ENCODE results near the gene TNFAIP8L1.

TNFAIP8L1 gene

DNA sequence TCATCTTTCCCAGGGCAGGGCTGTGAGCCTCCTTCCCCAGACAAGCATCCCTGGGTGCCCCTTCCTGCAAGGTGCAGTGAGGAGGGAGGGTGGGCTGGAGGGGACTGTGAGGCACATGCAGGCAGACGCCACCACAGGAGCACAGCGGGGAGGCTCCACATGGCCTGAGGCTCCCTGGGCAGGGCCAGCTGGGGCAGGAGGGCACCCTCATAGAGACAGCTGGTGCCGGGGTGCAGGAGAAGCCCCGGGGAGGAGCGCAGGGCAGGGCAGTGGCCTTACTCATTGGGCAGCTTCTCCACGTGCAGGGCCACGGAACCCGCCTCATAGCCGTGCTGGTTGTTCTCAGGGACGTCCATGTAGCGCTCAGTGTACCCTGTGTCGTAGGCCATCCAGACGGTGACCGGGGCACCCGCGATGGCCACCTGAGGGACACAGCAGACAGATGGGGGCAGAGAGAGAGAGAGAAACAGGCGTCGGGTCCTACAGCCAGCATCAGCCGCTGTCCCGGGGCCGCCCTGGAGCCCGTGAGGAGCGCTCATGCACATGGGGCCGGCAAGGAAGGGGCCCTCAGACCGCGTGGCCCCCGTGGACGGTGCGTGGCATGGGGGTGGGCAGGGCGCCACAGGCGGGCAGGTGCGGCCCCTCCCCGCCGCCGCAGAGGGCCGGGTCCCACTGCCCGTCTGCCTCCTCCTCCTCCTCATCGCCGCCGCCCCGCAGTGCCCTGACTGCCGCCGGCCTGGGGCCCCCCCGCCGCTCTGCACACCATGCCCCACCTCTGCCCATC, 43.3 kb downstream of the TNFAIP8L1 start:
- no peak for DNase-seq

GRCh38 chr19:4684312-4685095, 45.2 kb downstream of the TNFAIP8L1 start:
- no peak for DNase-seq

DNA sequence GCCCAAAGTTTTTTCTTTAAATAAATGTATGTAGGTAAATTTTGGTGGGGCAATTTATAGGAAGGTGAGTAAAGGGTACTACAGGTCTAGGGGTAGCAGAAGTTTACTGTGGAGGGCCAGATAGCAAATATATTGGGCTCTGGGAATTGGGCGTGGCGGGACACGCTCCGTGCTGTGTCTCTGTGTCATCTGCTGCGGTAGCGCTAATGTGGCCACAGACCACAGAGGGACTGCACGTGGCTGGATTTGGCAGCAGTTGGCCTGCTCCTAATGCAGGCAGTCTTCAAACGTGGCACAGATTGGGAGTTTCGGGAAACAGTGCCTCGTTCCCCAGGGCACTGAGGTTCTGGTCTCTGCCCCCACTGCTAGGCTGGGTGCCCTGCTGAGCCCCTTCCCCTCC, 47.4 kb downstream of the TNFAIP8L1 start:
- DNase-seq: no peak

GRCh38 chr19:4687396-4687795, 48.1 kb downstream of the TNFAIP8L1 start:
- no peak for DNase-seq

DNA sequence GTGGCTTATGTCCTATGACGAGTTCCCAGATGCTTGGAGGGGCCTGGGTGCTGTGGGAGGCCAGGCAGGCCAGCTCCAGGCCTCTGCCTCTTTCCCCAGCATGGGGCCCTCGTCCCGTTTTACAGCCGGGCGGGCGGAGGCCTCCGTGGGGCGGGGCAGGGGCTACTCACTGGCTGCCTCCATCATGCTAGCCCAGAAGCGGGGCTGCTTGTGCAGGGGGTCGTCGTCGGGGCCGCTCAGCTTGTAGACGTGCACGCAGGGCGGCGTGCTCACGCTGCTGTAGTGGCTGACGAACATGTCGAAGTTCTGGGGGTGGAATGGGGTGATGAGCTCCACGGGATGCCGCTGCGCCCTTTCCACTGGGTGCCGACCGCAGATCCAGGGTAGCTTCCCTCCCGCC, 49.3 kb downstream of the TNFAIP8L1 start:
- DNase-seq: no peak

DNA sequence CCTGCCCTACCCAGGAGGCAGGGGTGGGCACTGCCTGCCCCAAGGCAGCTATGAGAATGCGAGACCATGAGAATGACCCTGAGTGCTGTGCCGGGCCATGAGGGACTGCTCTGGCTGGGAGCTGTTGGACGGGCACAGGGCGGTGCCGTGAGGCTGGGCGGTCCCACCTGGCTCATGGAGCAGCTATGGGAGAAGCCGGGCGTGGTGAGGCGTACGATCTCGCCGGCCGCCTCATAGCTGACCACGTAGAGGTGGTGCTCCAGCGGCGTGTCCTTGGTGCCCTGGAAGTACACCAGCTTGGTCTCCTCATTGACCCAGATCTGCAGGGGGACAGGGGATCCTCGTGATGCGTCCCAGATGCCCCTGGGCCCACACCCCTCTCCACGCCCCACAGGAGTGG, 50.1 kb downstream of the TNFAIP8L1 start:
- no peak for DNase-seq

DNA sequence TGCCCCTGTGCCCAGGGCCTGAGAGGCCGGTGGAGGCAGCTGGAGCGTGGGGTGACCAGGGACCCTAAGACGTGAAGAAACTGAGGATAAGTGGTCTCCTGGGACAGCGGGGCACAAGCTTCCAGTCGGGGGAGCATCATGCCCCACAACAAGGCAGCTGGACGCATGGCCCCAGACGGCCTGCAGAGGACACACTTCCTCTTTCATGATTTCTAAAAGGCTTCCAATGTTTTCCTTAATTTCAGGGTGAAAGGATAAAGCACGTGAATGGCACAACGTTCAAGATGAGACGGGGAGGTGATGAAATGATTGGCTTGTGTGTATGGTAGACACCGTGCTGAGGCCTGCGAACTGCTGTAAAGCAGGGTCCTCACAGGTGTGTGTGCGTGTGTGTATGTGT, 51.0 kb downstream of the TNFAIP8L1 start:
- DNase-seq: no peak

DNA sequence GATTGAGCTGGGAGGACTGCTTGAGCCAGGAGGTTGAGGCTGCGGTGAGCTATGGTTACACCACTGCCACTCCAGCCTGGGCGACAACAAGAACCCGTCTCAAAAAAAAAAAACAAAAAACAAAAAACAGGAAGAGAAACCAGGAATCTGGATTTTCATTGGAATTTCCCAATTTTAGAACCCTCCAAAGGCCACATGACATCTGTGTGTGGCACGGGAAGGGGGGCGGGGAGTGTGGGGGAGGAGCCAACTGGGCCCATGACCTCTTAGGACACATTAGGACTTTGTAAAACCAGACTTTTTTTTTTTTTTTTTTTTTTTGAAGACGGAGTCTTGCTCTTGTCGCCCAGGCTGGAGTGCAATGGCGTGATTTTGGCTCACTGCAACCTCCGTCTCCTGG, 52.1 kb downstream of the TNFAIP8L1 start:
- DNase-seq: no peak

DNA sequence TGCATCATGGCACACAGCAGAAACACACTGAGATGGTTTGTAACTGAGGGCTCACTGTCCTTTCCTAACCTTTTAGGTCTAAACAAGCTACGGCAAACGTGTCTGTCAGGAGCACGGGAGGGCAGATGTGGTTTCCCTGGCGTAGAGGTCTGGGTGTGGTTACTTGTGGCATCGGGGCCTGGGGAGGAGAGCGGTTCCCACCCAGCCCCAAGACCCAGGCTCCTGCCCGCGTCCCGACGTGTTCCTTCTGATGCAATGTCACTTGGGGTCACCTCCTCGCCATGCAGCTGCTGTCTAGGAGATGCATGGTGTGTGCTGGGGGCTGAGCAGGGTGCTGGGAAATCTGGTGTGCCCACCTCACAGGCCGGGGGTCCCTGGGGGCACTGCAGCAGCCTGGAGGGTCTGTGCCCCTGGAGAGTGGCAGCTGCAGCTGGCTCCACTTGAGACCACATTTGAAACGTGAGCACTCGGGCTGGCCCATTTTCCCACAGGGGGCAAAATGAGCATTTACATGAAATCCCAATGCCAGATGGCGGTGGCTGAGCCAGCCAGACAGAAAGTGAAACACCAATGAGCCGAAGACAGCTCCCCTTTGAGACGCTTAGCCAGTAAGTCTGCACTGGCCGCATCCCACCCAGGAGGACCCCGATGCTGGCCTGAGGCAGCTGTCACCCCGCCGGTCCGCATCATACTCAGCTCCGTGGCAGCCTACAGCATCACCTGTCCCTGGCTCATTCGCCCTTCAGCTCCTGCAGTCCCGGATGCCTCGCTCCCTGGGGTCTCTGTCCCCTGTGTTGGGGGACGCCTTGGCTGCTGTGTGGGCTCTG, 53.1 kb downstream of the TNFAIP8L1 start:
- DNase-seq: no peak

- no peak for DNase-seq
Measured at GRCh38 chr19:4693078-4693350, 53.7 kb downstream of the TNFAIP8L1 start.

GRCh38 chr19:4693471-4694121, 54.3 kb downstream of the TNFAIP8L1 start:
- no peak for DNase-seq

DNA sequence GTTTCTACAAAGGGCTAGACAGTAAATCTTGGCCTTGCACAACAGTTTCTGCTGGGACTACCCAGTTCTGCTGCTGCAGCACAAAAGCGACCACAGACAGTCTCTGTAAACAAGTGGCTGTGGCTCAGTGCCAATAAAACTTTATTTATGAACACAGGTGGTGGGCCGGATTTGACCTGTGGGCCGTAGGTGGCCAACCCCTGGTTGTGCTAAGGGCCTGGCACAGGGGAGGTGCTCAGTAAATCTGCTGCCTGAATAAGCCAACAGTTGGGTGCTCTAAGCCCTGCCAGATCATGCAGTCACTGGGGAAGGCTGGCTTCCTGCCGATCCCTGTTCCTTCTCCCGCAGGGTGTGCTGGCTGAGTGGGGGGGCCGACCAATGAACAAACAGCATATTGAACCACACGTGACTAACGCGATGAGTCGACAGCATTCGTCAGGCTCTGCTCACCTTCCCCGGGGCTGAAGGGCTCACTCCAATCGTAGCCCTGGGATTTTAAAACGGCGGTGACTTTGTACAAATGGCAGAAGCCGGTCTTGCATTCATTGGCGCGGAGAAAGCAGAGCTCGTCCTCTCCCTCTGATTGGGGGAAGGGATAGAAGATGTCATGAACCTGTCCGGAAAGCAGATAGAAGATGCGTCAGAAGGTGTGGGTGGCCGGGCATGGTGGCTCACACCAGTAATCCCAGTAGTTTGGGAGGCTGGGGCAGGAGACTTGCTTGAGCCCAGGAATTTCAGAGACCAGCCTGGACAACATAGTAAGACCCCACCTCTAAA, 55.1 kb downstream of the TNFAIP8L1 start:
- DNase-seq: no peak

GRCh38 chr19:4695224-4695731, 56.0 kb downstream of the TNFAIP8L1 start:
- DNase-seq: no peak

GRCh38 chr19:4697304-4697703, 58.0 kb downstream of the TNFAIP8L1 start:
- no peak for DNase-seq

DNA sequence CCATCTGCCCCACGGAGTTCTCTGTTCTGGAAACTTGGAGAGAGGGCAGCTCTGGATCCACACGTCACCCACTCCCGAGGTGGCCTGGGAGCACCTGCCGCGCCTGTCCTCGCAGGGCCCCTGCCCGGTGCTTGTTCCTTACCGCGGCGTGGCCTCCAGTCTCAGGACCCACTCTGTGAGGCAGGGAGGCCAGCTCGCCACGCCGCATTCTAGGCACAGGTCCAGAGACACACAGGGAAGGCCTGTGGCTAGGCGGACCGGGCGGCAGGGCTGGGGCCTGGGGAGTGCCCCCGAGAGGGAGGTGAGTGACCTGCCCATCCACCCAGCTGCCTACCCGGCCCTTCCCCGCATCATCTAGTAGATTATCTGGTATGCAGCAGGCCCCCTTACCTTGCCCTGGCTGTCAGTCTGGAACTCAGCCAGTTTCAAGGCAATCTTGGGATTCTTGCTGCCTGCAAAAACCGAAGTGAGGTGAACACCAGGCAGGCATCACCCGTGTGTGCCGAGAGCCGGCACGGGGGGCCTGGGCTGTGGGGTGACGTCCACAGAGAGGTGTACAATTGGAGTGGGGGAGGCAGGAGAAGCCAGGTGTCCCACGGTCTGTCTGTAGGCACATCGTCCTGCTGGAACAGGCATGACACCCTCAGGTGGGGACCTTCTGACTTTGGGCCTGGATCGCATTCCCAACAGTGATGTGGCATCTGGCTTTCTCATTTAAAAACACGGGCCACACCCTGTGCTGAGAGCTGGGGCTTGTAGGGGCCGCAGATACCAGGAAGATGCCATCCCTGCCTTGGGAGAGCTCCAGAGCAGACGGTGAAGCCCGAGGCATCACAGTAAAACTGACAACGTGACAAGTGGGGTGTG, 60.7 kb downstream of the TNFAIP8L1 start:
- no peak for DNase-seq

DNA sequence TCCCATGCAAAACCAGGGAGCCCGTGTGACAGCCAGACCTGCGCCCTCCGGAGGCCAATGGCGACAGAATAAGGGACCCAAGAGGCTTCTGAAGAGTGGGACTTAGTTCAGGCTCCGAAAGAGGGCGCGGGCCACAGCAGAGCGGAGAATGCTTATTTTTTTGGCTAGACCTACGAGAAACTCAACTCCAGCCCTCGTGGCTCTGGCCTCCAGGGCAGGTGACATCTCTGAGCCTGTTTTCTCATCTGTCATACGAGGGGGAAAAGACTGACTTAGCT, 61.3 kb downstream of the TNFAIP8L1 start:
- no peak for DNase-seq

DNA sequence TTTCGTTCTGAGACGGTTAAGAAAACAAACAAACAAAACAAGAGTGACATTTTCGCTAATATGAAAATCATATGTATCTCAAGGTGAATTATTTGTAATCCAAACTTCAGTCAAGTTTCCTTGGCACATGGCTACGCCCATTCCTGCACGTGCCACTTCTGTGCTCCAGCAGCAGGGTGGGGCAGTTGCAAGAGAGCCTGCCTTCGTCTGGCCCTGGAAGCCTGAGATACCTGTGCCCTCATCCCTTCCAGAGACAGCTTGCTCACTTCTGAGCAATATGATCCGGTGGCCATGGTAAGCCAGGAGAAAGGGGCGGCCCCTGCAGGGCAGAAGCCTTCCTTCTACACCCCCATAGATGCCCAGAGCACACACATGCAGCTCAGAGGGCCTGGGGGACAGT, 62.2 kb downstream of the TNFAIP8L1 start:
- DNase-seq: no peak

DNA sequence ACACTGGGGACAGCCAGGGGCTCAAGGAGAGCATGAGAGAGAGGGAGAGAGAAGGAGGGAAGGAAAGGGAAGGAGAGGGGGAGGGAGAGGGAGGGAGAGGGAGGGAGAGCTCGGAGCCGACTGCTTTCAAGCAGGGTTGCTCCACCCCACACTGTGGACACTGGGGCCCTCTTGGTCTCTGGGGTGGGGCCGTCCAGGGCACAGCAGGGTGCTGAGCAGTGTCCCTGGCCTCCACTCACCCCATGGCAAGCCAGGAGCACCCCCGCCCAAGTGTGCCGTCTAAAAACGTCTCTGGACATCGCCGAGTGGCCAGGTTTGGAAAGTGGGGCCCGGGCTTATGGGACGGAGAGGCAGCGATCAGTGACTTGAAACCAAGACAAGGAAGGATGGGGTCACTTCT, 63.4 kb downstream of the TNFAIP8L1 start:
- no peak for DNase-seq

DNA sequence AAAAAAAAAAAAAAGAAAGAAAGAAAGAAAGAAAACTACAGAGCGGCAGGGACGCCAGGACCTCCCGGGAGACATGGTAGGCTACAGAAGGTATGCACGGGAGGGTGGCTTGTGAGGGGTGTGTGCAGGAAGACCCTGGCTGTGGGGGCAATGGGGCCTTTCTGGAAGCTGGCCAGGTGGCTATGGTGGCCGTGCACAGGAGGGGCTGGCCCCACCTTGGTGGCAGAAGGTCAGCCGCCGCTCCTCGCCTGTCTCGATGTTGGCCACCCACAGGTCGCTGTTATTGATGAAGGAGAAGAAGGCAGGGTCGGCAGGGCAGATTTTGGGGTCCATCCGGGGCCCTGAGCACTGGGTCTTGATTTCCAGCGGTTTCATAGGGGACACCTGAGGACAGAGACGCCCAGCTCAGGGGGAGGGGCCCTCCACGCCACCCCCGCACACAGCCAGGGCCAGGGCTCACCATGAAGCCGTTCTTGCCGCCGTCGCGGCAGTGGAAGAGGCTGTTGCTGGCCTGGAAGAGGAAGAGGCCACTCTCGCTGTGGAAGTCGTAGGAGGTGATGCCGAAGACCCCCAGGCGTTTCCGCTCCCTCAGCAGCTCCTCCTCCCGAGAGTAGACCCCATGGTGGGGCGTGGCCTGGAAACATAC, 64.5 kb downstream of the TNFAIP8L1 start:
- no peak for DNase-seq

DNA sequence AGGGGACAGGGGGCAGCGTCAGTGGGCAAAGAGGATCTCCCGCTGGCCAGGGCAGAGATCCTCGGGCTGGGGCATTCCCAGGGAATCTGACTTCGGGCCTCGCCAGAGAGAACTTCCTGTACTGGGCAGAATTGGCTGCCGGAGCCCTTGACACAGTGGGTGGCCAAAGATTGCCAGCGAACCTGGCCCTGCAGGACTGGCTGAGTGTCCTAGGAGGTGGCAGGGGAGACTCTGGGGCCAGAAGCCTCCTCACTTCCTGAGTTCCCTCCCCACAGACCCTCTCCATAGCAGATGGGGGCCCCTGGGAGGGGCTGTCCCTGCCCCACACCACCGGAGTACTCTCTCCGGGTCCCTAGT, 65.0 kb downstream of the TNFAIP8L1 start:
- DNase-seq: no peak

Measured in SHP77 (cell line).